Measurements from ENCODE around the gene COPS3.

Gene COPS3

DNA sequence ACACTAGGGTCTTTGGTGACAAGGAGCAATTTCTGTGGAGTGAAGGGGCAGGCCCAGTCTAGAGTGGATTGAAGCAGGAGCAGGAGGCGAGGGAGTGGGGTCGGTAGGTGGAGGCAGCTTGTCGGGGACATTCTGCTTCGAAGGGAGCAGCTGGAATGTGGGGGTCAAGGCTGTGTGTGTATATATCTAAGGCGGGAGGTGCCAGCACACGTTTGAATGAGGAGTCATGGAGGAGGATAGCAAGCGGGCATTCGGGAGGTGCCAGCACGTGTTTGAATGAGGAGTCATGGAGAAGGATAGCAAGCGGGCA, 39.8 kb upstream of the COPS3 start:
- H2BK12ac ChIP-seq (ENCODE audit: low read length): no peak overlapping the region
- H3K9ac ChIP-seq (ENCODE audit: low read length): no peak overlapping the region
- WGBS (ENCODE audit: extremely low coverage, insufficient coverage, insufficient read length): no CpG with 5 or more reads among the region's 10 CpGs
- no peak overlapping the region for H3K4me3 ChIP-seq (ENCODE audit: low read depth, low read length)
- no peak overlapping the region for H4K8ac ChIP-seq (ENCODE audit: low read depth, low read length)
- H3K14ac ChIP-seq (ENCODE audit: low read length): no peak overlapping the region
- no peak overlapping the region for H3K18ac ChIP-seq (ENCODE audit: low read length)
- H2AFZ ChIP-seq (ENCODE audit: insufficient read depth, low read length, poor library complexity): no peak overlapping the region
- H4K91ac ChIP-seq (ENCODE audit: low read depth, low read length): no peak overlapping the region
- H3K4me1 ChIP-seq (ENCODE audit: control insufficient read depth in 1 of 2, insufficient read depth in 2 of 2, low read length in 2 of 2): no peaks in the 10 kb centered on the region
- H3K36me3 ChIP-seq (ENCODE audit: control insufficient read depth in 1 of 2, insufficient read depth in 2 of 2, low read length in 2 of 2): no peaks in the 10 kb centered on the region
- H3K9me3 ChIP-seq (ENCODE audit: insufficient read depth, low read depth, low read length): peaks cover 1% of the 10 kb centered on the region
- no peak overlapping the region for H3K4me2 ChIP-seq (ENCODE audit: low read length)
- H2BK5ac ChIP-seq (ENCODE audit: low read depth, low read length, poor library complexity): no peak overlapping the region
- H3K27me3 ChIP-seq (ENCODE audit: insufficient read depth, low read length): no peaks in the 10 kb centered on the region
- no peaks in the 10 kb centered on the region for H3K79me1 ChIP-seq (ENCODE audit: low read length)
- no peak overlapping the region for H2AK5ac ChIP-seq (ENCODE audit: low read length)
- H3K23ac ChIP-seq (ENCODE audit: low read length): no peak overlapping the region
- H3K27ac ChIP-seq (ENCODE audit: low read depth, low read length): no peak overlapping the region
- no peak for DNase-seq
- no peak overlapping the region for H2BK120ac ChIP-seq (ENCODE audit: insufficient read depth, low read length, poor library complexity)
- H4K12ac ChIP-seq (ENCODE audit: low read depth, low read length): no peak overlapping the region
- H3K4ac ChIP-seq (ENCODE audit: low read depth, low read length): no peak overlapping the region
- H3K79me2 ChIP-seq (ENCODE audit: control insufficient read depth, insufficient read depth, low read length, poor library complexity): no peaks in the 10 kb centered on the region

DNA sequence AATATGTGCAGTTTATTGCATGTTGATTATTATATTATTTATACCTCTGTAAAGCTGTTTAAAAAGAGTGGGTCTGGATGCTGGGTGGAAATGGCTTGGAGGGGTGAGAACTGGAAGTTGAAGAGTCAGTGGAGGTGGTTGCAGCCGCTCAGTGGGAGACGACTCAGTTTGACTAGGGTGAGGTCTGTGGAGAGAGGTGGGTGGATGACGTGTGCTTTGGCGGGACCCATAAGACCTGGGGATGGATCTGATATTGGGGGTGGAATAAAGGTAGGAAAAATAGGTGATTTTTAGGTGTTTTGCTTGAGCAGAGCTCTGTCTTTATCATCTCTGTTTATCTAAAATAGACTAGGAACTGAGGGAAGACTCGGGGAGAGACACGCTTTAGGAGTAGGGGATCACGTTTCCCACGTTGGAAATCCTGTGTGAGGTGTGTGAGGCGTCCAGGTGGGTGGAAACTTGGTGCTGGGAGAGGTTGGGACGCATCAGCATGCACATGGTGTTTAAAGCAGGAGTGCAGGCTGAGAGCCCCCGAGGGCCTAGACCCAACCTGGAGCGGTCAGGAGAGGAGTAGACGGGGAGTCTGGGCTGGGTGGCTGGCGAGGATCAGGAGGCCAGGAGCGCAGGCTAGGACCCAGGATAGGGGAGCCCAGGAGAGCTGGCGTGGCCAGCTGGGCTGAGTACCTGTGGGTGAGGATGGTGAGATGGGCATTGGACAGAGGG, 39.3 kb upstream of the COPS3 start:
- no peak for DNase-seq
- H4K91ac ChIP-seq (ENCODE audit: low read depth, low read length): no peak overlapping the region
- H3K4me1 ChIP-seq (ENCODE audit: control insufficient read depth in 1 of 2, insufficient read depth in 2 of 2, low read length in 2 of 2): no peaks in the 10 kb centered on the region
- no peak overlapping the region for H3K4ac ChIP-seq (ENCODE audit: low read depth, low read length)
- no peaks in the 10 kb centered on the region for H3K79me1 ChIP-seq (ENCODE audit: low read length)
- H3K27ac ChIP-seq (ENCODE audit: low read depth, low read length): no peak overlapping the region
- H2AK5ac ChIP-seq (ENCODE audit: low read length): no peak overlapping the region
- no peak overlapping the region for H2BK5ac ChIP-seq (ENCODE audit: low read depth, low read length, poor library complexity)
- H3K79me2 ChIP-seq (ENCODE audit: control insufficient read depth, insufficient read depth, low read length, poor library complexity): no peaks in the 10 kb centered on the region
- H4K12ac ChIP-seq (ENCODE audit: low read depth, low read length): no peak overlapping the region
- H2BK120ac ChIP-seq (ENCODE audit: insufficient read depth, low read length, poor library complexity): no peak overlapping the region
- no peak overlapping the region for H3K14ac ChIP-seq (ENCODE audit: low read length)
- no peak overlapping the region for H2BK12ac ChIP-seq (ENCODE audit: low read length)
- no CpG with 5 or more reads among the region's 16 CpGs for WGBS (ENCODE audit: extremely low coverage, insufficient coverage, insufficient read length)
- no peaks in the 10 kb centered on the region for H3K27me3 ChIP-seq (ENCODE audit: insufficient read depth, low read length)
- H3K4me2 ChIP-seq (ENCODE audit: low read length): no peak overlapping the region
- H2AFZ ChIP-seq (ENCODE audit: insufficient read depth, low read length, poor library complexity): no peak overlapping the region
- no peak overlapping the region for H4K8ac ChIP-seq (ENCODE audit: low read depth, low read length)
- H3K18ac ChIP-seq (ENCODE audit: low read length): no peak overlapping the region
- no peaks in the 10 kb centered on the region for H3K36me3 ChIP-seq (ENCODE audit: control insufficient read depth in 1 of 2, insufficient read depth in 2 of 2, low read length in 2 of 2)
- H3K9ac ChIP-seq (ENCODE audit: low read length): no peak overlapping the region
- H3K4me3 ChIP-seq (ENCODE audit: low read depth, low read length): no peak overlapping the region
- no peaks in the 10 kb centered on the region for H3K9me3 ChIP-seq (ENCODE audit: insufficient read depth, low read depth, low read length)
- H3K23ac ChIP-seq (ENCODE audit: low read length): no peak overlapping the region

DNA sequence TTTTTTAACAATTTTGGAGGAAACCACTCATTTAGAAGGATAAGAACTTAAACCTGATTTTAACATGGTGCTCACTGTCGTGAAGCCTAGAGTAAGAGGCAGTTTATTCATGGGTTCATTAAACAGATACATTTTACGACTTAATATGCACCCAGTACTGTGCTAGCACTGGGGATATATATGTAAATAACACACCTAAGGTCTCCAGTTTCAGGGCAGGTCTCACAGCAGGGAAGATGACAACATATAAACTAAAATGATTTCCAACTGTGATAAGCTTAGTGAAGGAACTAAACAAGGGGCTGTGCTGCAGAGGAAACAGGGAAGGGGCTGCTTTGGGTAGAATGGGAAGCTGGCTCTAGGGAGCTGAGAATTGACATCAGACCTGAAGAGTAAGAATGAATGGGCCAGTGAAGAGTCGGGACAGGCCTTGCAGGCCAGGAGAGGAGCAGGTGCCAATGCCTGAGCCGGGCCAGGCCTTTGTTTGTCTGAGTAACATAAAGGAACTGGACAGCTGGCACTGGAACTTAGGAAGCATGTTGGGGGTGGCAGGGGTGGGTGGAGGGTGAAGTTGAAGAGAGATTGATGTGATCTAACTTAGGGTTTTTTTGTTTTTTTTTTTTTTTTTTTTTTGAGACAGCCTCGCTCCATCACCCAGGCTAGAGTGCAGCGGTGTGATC, 34.2 kb upstream of the COPS3 start:
- no peak overlapping the region for H3K4me3 ChIP-seq (ENCODE audit: low read depth, low read length)
- H3K14ac ChIP-seq (ENCODE audit: low read length): no peak overlapping the region
- no peak overlapping the region for H2BK12ac ChIP-seq (ENCODE audit: low read length)
- no peak overlapping the region for H3K18ac ChIP-seq (ENCODE audit: low read length)
- H3K36me3 ChIP-seq (ENCODE audit: control insufficient read depth in 1 of 2, insufficient read depth in 2 of 2, low read length in 2 of 2): peaks cover 0 to 2% of the 10 kb centered on the region in 2 experiments
- H2BK120ac ChIP-seq (ENCODE audit: insufficient read depth, low read length, poor library complexity): no peak overlapping the region
- H2AFZ ChIP-seq (ENCODE audit: insufficient read depth, low read length, poor library complexity): no peak overlapping the region
- H4K12ac ChIP-seq (ENCODE audit: low read depth, low read length): no peak overlapping the region
- H3K4me2 ChIP-seq (ENCODE audit: low read length): no peak overlapping the region
- no peak overlapping the region for H3K23ac ChIP-seq (ENCODE audit: low read length)
- H2BK5ac ChIP-seq (ENCODE audit: low read depth, low read length, poor library complexity): no peak overlapping the region
- no peaks in the 10 kb centered on the region for H3K79me2 ChIP-seq (ENCODE audit: control insufficient read depth, insufficient read depth, low read length, poor library complexity)
- no peak overlapping the region for H2AK5ac ChIP-seq (ENCODE audit: low read length)
- no peaks in the 10 kb centered on the region for H3K79me1 ChIP-seq (ENCODE audit: low read length)
- no peak overlapping the region for H4K8ac ChIP-seq (ENCODE audit: low read depth, low read length)
- no peak overlapping the region for H4K91ac ChIP-seq (ENCODE audit: low read depth, low read length)
- H3K4ac ChIP-seq (ENCODE audit: low read depth, low read length): no peak overlapping the region
- WGBS (ENCODE audit: extremely low coverage, insufficient coverage, insufficient read length): no CpG with 5 or more reads among the region's 6 CpGs
- H3K27me3 ChIP-seq (ENCODE audit: insufficient read depth, low read length): no peaks in the 10 kb centered on the region
- no peak overlapping the region for H3K9ac ChIP-seq (ENCODE audit: low read length)
- DNase-seq: no peak
- no peak overlapping the region for H3K27ac ChIP-seq (ENCODE audit: low read depth, low read length)
- no peaks in the 10 kb centered on the region for H3K4me1 ChIP-seq (ENCODE audit: control insufficient read depth in 1 of 2, insufficient read depth in 2 of 2, low read length in 2 of 2)
- H3K9me3 ChIP-seq (ENCODE audit: insufficient read depth, low read depth, low read length): no peaks in the 10 kb centered on the region

DNA sequence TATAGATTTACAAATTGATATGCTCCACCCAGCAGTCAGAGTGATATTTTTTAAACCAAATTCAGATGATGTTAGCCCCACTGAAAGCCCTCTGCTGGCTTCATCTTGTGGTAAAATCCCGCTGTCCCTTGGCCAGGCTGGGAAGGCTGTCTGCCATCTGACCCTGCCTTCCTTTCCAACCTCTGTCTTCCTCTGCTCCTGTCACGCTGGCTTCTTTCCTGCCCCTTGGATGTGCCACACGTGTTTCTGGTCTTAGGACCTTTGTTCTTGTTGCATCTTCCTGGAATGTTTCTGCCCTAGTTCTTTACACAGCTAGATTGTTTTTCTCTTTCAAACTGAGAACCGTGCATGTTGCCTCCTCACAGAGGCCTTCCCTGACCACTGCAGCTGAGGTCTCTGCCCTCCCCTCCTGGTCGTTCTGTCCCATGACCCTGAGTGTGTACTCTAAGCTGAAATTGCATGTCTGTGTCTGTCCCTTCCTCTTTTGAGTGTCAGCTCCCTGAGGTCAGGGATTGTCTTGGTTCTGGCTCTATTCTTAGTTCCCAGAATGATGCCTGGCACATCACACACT, 33.5 kb upstream of the COPS3 start:
- H3K14ac ChIP-seq (ENCODE audit: low read length): no peak overlapping the region
- H3K36me3 ChIP-seq (ENCODE audit: control insufficient read depth in 1 of 2, insufficient read depth in 2 of 2, low read length in 2 of 2): peaks cover 0 to 2% of the 10 kb centered on the region in 2 experiments
- H3K79me2 ChIP-seq (ENCODE audit: control insufficient read depth, insufficient read depth, low read length, poor library complexity): no peaks in the 10 kb centered on the region
- H2BK12ac ChIP-seq (ENCODE audit: low read length): no peak overlapping the region
- H4K12ac ChIP-seq (ENCODE audit: low read depth, low read length): no peak overlapping the region
- H3K23ac ChIP-seq (ENCODE audit: low read length): no peak overlapping the region
- WGBS (ENCODE audit: extremely low coverage, insufficient coverage, insufficient read length): no CpG with 5 or more reads among the region's 5 CpGs
- H3K27me3 ChIP-seq (ENCODE audit: insufficient read depth, low read length): no peaks in the 10 kb centered on the region
- no peak overlapping the region for H4K91ac ChIP-seq (ENCODE audit: low read depth, low read length)
- H4K8ac ChIP-seq (ENCODE audit: low read depth, low read length): no peak overlapping the region
- no peak overlapping the region for H3K4me3 ChIP-seq (ENCODE audit: low read depth, low read length)
- H3K4ac ChIP-seq (ENCODE audit: low read depth, low read length): no peak overlapping the region
- no peak overlapping the region for H2AK5ac ChIP-seq (ENCODE audit: low read length)
- H3K27ac ChIP-seq (ENCODE audit: low read depth, low read length): no peak overlapping the region
- H2BK120ac ChIP-seq (ENCODE audit: insufficient read depth, low read length, poor library complexity): no peak overlapping the region
- DNase-seq: no peak
- H2BK5ac ChIP-seq (ENCODE audit: low read depth, low read length, poor library complexity): no peak overlapping the region
- H3K79me1 ChIP-seq (ENCODE audit: low read length): no peaks in the 10 kb centered on the region
- H3K9me3 ChIP-seq (ENCODE audit: insufficient read depth, low read depth, low read length): no peaks in the 10 kb centered on the region
- no peak overlapping the region for H3K9ac ChIP-seq (ENCODE audit: low read length)
- no peak overlapping the region for H3K18ac ChIP-seq (ENCODE audit: low read length)
- no peak overlapping the region for H2AFZ ChIP-seq (ENCODE audit: insufficient read depth, low read length, poor library complexity)
- H3K4me2 ChIP-seq (ENCODE audit: low read length): no peak overlapping the region
- no peaks in the 10 kb centered on the region for H3K4me1 ChIP-seq (ENCODE audit: control insufficient read depth in 1 of 2, insufficient read depth in 2 of 2, low read length in 2 of 2)

All from trophoblast cell (in vitro differentiated cells and primary cell).